HT1080 (cell line): ENCODE data around the gene KNOP1. TPM values are rescaled to one million over a fixed set of nuclear protein-coding genes. Genes with fewer than 3 reads are reported as not detected.
"Not testable (repeated sequence)": the region's sequence is repeated elsewhere in the genome, so short reads cannot be mapped to it uniquely, and the experiment has no call there.

Source experiments
- DNase-seq: peaks from one replicate; pipeline ENCODE4 v3.0.0-alpha.2; 2015; ENCODE audit warnings: low read depth
- total RNA-seq: library from RNA; depleted of rRNA; stranded (reverse); fragments of >200 nt; shearing (Covaris generic); gene quantifications from 2 replicates; pipeline ENCODE4 v1.2.3, GENCODE V29; 2014; rRNA removed

Gene KNOP1
- total RNA-seq, 1 experiment from 2014 or later = 29.4 TPM

DNA sequence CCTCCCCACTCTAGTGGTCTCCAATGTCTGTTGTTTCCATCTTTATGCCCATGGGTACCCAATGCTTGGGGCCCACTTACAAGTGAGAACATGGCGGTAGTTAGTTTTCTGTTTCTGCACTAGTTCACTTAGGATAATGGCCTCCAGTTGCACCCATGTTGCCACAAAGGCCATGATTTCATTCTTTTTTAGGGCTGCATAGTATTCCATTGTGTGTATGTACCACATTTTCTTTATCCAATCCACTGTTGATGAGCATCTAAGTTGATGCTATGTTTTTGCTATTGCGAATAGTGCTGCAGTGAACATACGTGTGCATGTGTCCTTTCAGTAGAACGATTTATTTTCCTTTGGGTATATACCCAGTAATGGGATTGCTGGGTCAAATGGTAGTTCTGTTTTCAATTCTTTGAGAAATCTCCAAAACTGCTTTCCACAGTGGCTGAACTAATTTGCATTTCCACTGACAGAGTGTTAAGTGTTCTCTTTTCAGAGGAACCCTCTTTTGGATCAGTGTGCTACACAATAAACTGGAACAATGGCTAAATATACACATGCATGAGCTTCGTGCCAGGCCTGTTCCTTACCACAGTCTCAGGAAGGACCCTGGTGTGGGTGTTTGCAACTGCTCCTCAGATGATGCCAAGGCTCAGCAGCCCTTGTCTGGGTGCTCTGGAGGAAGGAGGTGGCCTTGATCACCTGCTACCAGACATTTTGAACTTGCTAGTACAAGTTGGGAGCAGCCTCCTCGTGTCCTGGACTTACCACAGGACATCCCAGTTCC, 34.4 kb downstream of the KNOP1 start:
- DNase-seq = no peak

DNA sequence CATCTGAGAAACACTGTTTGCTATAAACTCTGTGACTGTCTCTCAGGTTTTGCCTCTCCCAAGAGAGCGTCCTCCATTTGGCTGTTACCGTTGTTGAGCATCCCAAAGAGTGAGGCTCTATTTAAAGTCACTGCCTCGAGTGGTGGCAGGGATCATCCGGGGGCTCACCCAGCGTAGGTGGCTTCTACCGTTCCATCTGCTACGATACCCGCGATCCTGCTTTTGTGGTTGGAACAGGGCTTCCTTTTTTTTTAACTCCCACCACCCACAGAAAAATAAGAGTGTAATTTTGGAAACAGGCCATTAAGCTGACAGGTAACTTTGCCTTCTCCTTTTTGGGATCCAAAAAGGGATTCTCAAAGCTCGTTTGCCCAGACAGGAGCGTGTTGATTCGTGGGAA, 36.4 kb downstream of the KNOP1 start:
- no peak for DNase-seq

DNA sequence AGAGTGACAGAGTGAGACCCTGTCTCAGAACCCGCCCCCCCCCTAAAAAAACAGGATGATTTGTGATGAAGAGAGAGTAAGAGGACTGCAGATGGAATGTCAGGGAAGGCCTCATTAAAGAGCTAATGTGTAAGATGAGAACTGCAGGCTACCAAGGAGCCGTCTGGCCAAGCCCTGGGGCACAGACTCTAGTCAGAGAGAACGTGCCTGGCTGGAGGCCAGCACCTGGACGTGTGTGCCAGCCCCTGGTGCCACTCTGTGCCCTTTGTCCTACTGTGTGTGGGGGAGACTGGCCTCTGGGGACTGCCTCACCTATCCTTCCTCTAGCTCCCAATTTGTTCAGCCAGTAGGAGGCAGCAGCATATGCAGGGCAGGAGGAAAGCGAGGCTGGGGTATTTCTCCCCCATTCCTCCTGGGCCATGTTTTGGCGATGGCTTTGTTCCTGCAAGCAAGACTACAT, 37.1 kb downstream of the KNOP1 start:
- DNase-seq = no peak

DNA sequence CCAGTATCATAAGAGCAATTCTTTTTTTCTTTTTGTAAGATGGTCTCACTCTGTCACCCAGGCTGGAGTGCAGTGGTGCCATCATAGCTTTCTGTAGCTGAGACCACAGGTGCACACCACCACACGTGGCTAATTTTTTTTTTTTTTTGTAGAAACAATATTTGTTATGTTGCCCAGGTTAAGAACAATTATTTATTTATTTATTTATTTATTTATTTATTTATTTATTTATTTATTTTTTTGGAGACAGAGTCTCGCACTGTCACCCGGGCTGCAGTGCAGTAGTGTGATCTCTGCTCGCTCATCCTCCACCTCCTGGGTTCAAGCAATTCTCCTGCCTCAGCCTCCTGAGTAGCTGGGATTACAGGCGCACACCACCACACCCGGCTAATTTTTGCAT, 38.7 kb downstream of the KNOP1 start:
- DNase-seq = not testable (repeated sequence)

DNA sequence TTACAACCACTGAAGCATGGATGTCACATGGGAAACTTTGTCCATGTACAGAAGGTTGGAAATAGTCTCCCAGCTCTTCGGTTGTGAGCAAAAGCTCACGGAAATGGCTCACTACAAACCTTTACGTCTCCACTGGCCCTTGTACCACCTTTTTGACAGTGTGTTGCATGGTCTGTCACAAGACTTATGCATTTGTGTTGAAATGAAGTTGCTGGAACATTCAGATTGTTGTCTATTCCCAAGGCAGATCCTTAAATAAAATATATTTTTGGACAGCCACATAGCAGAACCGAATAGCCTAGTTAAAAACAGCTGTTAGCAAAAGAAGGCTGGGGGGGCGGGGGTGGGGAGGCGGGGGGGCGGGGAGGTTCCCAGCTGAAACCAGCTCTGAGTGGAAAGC, 39.2 kb downstream of the KNOP1 start:
- no peak for DNase-seq

DNA sequence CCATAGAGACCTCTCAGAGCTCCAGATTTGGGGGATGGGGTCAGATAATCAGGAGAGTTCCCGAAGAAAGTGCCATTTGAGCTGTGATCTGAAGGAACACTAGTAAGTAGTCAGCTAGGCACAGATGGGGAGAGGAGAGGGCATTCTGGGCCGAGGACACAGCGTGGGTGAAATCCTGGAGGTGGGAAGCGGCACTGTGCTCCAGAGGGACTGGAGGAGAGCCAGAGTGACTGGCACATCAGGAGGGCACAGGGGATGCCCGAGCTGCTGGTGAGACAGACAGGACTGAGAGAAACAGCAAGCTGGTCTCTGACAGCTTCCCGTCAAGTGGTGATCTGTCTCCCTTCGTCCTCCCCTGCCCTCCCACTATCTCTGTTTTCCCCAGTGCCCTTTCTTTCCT, 40.6 kb downstream of the KNOP1 start:
- DNase-seq = no peak

DNA sequence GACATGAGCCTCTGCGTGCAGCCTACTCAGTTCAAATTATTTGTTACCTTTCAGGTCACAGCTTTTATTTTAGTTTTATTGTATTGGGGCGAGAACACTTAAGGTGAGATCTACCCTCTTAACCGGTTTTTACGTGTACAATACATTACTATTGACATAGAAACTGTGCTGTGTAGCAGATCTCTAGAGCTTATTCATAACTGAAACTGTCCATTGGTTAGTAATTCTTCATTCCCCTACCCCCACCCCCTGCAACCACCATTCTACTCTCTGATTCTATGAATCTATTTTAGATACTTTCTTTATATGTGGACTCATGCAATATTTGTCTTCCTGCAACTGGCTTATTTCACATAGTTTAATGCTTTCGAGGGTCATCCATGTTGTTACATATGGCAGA, 43.5 kb downstream of the KNOP1 start:
- no peak for DNase-seq

DNA sequence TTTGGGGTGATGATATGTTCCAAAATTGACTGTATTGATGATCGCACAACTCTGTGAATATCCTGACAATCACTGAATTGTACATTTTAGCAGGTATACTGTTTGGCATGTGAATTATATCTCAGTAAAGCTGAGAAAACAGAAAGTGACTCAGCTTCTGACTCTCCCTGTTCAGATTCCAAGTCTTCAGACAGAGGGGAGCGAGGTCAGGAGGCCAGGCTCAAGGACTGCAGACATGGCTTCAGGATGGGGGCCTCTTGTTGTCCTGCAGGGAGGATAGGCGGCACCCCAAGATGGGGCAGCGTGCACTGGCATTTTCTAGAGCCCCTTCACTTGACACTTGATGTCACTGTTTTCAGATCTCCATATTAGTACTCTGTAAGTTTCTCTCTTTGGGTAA, 45.6 kb downstream of the KNOP1 start:
- DNase-seq = no peak

DNA sequence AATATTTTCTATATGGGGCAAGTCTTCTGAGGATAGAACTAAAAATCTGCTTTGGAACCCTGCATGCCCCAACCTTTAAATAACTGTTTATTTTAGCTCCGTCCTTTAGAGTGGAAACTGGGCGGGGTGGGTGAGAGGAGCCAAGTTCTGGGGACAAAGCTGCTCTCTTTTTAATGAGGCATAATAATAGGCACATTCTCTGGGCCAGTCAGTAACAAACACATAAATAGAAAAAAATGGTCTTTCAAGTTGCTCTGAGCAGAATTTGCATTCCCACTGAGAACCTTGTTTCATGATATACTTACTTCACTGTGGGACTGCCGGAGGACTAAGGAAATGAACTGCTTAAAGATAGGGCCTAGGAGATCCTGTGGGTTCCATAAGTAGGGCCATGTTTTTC, 51.5 kb downstream of the KNOP1 start:
- DNase-seq = no peak

DNA sequence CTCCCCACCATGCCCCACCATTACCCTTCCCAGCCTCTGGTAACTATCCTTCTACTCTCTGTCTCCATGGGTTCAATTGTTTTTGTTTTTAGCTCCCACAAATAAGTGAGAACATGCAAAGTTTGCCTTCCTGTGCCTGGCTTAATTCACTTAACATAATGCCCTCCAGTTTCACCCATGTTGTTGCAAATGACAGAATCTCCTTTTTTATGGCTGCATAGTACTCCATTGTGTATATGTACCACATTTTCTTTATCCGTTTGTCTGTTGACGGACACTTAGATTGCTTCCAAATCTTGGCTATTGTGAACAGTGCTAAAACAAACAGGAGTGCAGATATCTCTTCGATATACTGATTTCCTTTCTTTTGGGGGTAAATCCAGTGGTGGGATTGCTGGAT, 52.7 kb downstream of the KNOP1 start:
- not testable (repeated sequence) for DNase-seq

DNA sequence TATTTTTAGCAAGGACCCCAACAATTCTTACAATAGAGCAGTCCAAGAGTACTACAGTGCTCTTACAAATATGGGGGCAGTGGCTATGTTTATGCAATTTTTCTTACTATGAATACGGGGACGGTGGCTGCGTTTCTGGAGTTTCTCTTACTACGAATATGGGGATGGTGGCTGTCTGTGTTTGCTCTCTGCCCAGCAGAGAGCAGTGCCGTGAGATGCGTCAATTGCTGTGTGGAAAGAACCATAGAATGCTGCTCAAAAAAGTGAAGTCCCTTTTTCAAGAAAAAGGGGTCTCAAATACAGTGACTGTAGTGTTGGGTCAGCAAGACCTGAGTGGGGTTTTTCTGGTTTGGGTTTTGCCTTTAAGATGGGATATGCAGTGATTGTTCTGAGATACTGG, 53.9 kb downstream of the KNOP1 start:
- DNase-seq = no peak

DNA sequence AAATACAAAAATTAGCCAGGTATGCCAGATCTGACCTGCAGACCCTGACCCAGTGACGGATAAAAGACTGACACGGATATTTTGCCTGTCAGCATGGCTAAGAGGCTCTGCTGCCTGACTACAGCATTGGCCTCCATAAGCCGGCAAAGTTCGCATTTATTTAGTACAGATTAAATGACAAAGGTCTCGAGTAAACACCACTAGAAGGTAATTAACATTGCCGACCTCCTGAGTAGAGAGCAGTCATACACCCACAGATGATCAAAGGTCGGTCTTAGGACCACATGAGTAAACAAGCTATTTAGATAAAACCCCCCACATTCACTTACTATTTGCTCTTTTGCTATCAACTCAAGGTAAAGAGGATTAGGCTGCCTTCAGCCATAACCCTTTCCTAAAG, 55.7 kb downstream of the KNOP1 start:
- no peak for DNase-seq

DNA sequence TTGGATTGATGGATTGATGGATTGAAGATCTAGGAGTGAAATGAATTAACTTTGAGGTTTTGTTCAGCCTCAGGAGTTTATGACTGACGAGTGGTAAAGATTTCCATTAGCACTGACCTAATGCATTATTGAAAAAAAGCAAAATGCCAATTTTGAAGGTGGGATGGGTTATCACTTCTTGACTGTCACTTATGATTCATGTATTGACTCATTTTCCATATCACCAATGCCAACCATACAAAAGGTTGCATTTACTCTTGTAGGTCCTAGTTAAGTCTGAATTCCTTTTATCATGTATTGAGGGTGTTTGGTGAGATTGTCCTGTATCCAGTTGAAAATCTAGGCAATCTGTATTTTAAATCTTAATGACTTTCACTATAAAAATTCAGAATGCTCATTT, 57.6 kb downstream of the KNOP1 start:
- DNase-seq = no peak

DNA sequence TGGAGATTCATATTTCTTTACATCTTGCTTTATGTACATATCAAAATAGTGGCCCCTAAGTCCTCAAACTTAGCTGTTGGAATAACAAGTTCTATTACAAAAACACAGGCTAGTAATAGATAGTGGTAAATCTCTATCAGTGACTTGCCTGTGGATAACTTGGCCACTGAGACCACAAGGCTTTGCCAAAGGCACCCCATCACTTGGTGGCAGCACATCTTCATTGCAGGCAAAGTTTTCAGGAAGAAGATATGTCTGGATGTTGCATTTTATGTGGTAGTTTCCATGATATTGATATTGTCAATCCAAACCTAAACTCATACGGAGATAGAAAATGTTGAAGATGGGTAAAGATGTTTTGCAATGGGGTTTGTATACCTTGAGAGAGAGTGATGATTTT, 58.5 kb downstream of the KNOP1 start:
- no peak for DNase-seq

DNA sequence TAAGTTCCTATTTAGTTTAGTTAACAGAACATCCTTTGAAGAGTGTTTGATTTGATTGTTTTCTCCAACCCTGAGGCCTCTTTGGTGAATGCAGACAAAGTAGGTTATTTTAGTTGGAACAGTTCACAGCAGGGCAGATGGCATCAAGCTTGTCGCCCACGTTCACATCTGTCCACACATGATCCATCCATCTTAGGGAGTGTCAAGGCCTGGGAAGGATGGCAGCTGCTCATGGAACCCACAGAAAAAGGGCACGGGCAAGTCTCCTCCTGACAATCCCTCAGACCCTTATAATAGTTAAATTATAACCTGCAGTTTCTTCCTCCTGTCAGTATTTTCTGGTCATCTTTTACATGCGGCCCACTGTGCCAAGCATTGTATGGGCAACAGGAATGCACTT, 60.2 kb downstream of the KNOP1 start:
- no peak for DNase-seq

DNA sequence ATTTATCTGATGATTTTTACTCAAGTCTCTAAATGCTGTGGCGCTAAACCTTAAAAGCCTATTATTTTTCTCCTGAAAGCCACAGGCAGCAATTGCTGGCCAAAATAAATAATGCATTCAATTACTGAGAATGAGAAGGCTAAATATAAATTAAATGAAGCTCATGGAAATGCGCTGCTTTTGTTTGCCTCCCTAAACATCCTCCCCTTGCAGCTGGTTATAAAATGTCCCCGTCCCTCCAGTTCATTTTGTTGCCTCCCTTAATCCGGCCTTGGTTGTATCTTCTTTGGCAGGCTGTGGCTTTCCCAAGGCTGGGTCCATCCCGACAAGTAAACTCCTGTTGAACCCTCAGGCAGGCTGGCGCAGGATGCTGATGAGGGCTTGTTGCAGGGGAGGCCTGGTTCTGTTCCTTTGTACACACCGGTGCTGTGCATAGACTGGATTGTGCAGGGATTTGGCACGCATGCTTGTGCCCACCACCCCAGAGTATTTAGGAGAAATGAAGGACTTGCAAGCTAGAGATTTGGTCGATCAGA, 62.7 kb downstream of the KNOP1 start:
- no peak for DNase-seq

DNA sequence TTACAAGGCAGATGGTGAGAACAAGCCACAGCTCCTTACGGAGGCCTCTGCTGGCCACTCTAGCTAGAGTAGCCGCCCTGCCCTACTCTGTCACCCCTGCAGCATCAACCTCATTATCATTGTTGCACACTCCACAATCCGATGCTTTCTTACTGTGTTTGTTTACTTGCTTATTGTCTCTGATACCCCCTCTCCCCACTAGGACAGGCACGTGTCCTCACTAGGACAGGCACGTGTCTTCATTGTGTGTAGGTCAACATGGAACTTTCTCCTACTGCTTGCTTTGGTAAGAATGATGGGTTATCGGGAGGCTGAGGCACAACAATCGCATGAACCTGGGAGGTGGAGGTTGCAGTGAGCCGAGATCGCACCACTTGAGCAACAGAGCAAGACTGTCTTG, 63.9 kb downstream of the KNOP1 start:
- no peak for DNase-seq

Other genes with a start within 250 kb of the KNOP1 start
- 34.6 and 45.7 TPM in 2 replicates for gene GDE1, start 196.1 kb downstream of the KNOP1 start, total RNA-seq
- gene CCP110, start 194.3 kb downstream of the KNOP1 start, total RNA-seq = 12.8 and 17.4 TPM in 2 replicates
- 18.9 and 25.3 TPM in 2 replicates for gene VPS35L, start 162.5 kb downstream of the KNOP1 start, total RNA-seq
- gene IQCK, start within 50 bp of the KNOP1 start, total RNA-seq = 3.1 and 3.2 TPM in 2 replicates
- gene GPRC5B, start 166.6 kb upstream of the KNOP1 start, total RNA-seq = 1.2 and 2.7 TPM in 2 replicates